ENCODE results near the gene EFS.
A peak's percentile ranks its signal among the peaks of the same experiment; 100 is the strongest.

The EFS gene

DNA sequence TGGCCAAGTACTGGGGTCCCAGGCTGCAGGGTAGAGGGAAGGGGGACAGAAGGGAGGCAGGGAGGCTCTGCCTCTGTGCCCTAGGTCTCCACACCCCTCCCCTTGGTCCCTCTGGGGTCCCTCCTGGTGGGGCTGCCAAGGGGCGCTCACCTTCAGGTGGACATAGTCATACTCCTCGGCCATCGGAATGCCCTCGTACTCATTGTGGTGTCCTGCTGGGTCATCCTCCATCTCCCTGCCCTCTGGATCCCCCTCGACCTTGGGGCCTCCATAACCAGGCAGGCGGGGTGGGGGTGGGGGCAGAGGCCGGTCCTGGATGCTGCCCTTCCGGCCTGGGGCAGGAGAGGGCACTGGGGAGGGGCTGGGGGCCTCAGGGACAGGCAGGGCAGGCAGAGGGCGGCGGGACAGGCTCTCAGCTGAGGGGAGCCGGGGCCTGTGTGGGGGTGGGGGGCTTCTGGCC, 5.8 kb downstream of the EFS start:
- no peak for DNase-seq (ENCODE audit: low read depth in 2 of 2)

GRCh38 chr14:23358553-23359166, 6.3 kb downstream of the EFS start:
- DNase-seq (ENCODE audit: low read depth in 2 of 2): no peak

DNA sequence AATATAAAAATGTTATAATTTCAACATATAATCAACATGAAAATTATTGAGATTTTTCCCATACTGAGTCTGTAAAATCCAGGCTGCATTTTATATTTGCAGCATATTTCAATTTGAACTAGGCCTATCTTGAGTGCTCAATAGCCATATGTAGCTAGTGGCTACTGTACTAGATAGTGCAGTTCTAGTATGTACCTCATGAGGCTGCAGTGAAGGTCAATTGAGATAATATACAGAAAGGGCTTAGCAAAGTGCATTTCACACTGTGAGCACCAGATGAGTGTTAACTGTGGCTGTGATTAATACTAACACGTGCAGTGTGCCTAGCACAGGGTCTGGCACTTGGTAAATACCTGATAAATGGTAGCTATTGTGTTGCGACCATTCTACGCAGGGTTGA, 6.9 kb downstream of the EFS start:
- no peak for DNase-seq (ENCODE audit: low read depth in 2 of 2)

- DNase-seq (ENCODE audit: low read depth in 2 of 2): no peak
These were observed 7.7 kb downstream of the EFS start for GRCh38 chr14:23357261-23357660.

- DNase-seq (ENCODE audit: low read depth in 2 of 2): no peak
These were observed 8.3 kb downstream of the EFS start for GRCh38 chr14:23356662-23357061.

GRCh38 chr14:23355871-23356435, 9.0 kb downstream of the EFS start:
- no peak for DNase-seq (ENCODE audit: low read depth in 2 of 2)

DNA sequence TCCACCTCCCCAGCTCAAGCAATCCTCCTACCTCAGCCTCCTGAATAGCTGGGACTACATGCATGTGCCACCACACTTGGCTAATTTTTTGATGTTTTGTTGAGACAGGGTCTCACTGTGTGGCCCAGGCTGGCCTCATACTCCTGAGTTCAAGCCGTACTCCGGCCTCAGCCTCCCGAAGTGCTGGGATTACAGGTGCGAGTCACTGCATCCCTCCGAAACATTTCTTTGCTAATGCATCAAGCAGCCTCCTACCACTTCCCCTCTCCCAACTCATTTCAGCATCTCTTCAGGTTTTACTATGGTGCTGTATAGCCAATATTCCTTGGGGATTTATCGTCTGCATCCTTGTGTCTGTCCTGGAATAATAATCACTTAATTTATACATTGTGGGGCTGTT, 10.0 kb downstream of the EFS start:
- no peak for DNase-seq (ENCODE audit: low read depth in 2 of 2)

- no peak for DNase-seq (ENCODE audit: low read depth in 2 of 2)
These were observed 11.6 kb downstream of the EFS start for GRCh38 chr14:23353433-23353780.

DNA sequence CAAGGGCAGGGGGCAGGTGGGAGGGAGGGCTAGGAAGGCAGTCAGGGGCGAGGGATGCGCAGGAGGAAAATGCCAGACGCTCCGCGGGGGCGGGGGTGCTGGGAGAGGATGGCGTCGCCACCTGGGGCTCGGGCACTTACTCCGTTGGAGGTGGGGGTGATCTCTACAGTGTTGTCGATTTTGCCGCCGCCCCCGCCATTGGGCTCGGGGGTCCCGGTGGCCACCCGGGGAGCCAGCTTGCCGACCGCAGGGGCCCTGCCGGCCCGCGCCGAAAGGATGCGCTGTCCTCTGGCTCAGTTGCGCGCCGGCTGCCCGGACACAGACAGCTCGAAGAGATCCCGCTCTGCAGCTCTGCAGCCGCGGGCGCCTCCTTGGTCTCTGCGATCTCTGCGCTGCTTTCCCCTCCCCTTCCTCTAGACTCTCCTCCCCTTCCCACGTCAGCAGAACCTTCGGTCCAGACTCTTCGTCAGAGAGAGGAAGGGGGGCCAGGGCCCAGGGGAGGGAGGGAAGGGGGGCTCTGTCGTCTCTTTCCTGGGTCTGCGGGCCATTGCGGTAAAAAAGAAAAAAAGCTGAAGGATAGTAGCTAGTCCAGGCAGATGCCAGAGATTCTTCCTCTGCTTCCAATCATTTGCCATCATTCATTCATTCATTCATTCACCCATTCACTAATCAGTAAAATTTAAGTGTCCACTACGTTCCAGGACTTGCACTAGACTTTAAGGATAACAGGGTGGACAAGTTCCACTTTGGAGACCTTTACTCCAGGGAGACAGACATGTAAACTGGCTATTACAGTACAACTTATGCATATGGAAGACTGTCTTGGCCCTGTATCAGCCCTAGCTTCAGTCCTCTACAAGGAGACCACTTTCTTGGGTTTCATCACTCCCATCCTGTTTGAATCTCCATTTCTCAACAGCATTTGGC, 12.2 kb downstream of the EFS start, which contains the start of gene SLC22A17:
Gene SLC22A17, minus strand, starts transcription at position 382 of the 927 bp plus-strand sequence.
- DNase-seq (ENCODE audit: low read depth in 2 of 2): peak; percentile 6 to 17

DNA sequence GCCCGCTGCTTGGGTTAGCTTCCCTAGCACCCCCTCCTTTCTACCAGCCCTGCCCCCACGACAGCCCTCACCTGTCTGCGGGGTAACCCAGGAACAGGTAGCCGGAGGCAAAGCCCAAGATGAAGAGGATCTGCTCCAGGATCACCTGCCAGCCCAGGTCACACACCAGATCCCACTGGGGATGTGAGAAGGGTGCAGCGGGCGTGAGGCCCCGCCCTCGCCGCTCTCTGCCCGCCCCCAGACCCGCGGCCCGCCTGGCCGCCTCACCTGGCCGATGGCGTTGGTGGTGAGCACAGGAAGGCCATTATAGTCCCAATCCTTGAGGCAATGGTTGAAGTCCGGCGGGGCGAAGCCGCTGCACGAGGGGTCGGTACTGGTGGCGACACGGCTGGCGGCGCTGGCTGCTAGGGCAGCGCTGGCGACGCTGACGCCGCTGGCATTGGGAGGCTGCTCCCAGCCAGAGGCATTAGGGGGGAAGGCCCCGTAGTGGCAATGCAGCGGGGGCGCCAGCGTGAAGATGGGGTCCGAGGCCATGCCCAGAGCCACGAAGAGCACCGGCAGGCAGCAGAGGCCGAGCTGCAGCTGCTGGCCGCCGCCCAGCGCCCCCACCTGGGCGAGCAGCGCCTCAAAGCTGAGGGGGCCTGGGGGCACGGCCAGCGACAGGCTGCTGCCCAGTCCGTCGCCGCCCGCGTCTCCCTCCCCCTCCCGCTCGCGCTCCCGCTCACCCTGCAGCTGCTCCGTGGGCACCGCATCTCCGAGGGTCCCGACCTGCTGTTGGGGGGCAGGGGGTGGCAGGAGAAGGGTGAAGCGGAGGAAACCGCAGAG, 13.1 kb downstream of the EFS start:
- no peak for DNase-seq (ENCODE audit: low read depth in 2 of 2)

GRCh38 chr14:23349156-23349845, 15.7 kb downstream of the EFS start:
- DNase-seq (ENCODE audit: low read depth in 2 of 2): no peak

DNA sequence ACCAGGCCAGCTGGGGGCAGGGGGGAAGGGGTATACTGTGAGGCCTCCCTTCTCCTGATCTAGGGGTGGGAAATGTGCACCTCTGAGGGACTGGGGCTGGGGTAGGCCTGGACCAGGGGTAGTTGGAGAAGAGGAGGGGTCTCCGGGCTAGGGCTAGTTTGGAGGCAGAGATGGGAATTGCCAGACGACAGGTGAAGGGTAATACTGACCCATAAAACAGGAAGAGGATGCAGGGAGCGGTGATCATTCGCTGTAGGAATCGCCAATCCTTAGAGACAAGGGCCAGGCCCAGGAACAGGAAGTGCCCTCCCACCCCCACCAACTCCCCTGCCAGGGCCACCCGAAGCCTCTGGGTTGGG, 16.7 kb downstream of the EFS start:
- DNase-seq (ENCODE audit: low read depth in 2 of 2): no peak

- DNase-seq (ENCODE audit: low read depth in 2 of 2): no peak
These were observed 17.3 kb downstream of the EFS start for GRCh38 chr14:23347406-23348296.

GRCh38 chr14:23346693-23347405, 18.1 kb downstream of the EFS start:
- no peak for DNase-seq (ENCODE audit: low read depth in 2 of 2)

DNA sequence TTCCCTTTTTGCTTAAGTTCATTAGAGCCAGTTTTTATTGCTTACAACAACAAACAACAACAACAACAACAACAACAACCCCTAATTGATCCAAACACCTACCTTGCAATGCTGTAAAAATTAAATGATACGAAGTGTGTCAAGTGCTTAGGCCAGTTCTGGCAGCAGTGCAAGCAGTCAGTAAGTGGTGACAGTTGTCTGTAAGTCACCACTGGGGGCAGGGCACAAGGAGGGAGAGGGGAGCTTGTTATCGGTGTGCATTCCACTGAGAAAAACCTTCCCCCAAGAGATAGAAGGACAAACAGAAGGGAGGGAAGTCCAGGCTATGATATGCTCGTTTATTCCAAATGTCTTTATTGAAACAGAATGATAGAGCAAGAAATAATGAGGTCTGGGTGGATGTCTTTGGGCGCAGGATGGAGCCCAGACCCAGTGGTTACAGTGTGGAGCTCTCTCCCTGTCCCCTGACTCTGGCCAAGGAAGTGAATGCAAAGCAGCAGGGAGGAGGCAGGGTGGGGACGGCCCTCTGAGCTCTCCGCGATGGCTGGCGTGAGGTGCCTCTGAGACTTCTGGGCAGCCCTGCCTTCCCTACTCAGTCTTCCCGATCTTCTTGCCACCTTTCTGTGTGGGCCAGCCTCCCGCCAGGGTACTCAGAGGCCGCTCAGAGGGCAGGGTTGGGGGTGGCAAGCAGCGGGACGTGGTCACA, 18.8 kb downstream of the EFS start:
- no peak for DNase-seq (ENCODE audit: low read depth in 2 of 2)

DNA sequence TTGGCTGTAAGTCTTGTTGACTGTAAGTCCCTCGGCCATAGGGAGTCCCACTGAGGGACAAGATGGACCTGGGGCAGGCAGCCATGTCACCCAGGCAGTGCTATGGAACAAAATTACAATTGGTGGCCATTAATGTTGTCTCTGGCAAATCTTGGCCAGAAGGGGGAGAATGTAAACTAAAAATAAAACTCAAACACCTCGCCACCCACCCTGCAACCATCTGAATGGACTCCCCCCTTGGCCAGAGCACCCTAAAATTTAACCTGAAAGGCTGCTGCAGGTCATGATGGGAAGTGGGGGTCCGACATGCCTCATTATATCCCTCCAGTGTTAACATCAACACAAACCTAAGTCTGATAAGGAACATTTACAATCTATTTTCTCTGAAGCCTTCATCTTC, 20.5 kb downstream of the EFS start:
- DNase-seq (ENCODE audit: low read depth in 2 of 2): no peak

DNA sequence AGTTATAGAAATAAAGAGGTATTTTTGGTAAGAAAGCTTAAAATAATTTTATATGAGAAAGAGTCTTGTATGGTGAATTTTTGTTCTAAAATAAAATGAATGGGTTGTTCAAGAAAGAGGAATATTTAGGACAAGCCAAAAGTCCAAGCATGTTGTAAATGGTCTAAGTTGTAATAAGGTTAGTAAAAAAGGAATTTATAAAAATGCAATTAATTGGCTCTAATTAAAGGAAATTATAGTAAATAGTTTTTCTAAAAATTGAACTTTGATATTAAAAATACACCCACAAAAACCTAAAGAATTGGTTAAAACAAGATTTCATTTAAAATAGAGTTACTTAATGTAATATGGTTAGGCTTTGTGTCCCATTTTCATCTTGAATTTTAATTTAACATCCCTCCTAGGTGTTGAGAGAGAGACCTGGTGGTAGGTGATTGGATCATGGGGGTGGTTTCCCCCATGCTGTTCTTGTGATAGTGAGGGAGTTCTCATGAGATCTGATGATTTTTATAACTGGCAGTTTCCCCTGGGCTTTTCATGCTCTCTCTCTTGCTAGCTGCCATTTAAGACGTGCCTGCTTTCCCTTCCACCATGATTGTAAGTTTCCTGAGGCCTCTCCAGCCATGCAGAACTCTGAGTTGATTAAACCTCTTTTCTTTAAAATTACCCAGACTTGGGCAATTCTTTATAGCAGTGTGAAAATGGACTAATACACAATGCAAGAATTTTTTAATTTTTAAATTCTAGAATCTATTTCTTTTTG, 25.3 kb downstream of the EFS start:
- DNase-seq (ENCODE audit: low read depth in 2 of 2): no peak

DNA sequence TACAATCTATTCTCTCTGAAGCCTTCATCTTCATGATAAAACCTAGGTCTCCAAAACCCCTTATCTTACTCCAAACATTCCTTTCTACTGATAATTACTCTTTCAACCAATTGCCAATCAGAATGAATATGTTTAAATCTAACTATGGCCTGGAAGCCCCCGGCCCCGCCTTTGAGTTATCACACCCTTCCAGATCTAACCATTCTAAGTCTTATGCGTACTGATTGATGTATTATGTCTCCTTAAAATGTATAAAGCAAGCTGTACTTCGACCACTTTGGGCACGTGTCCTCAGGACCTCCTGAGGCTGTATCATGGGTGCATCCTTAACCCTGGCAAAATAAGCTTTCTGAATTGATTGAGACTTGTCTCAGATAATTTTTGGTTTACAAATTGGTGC, 29.3 kb downstream of the EFS start:
- DNase-seq (ENCODE audit: low read depth in 2 of 2): no peak
